CD4-positive, alpha-beta T cell (primary cell): Measurements from ENCODE around the gene PIP5K1C. TPM values are rescaled to one million over a fixed set of nuclear protein-coding genes. Genes with fewer than 3 reads are reported as not detected.
A peak's percentile ranks its signal among the peaks of the same experiment; 100 is the strongest.

Source experiments
- ATAC-seq: fragments of 200-7000 bp; cut with Tn5 transposase; one replicate; pipeline ENCODE4 v1.10.0; 2022; ENCODE audit warnings: mild to moderate bottlenecking; ENCODE audit not compliant: poor library complexity
- CTCF ChIA-PET: fragments of 350-600 bp; sonication (Branson Sonifier 250); formaldehyde crosslinking; loops from one replicate; lab custom pipeline; 2021; ENCODE audit warnings: antibody characterized with exemption, inconsistent platforms; lab: Charles Lee
- POLR2A ChIA-PET: fragments of 350-600 bp; sonication (Branson Sonifier 250); formaldehyde crosslinking; loops from one replicate; lab custom pipeline; 2021; ENCODE audit warnings: antibody characterized with exemption, inconsistent platforms; lab: Charles Lee
- DNase-seq, 14 experiments: peaks; one replicate each; pipeline ENCODE4 v3.0.0-alpha.2; 2013 to 2020; ENCODE audit warnings: mixed read lengths in 2 of 14
- H3K27ac ChIP-seq, 2 donors: one replicate each; pipeline versions ENCODE4 v1.5.1 to v1.7.0; 2013; ENCODE audit warnings: low read length in 2 of 2, low read depth in 1 of 2, mild to moderate bottlenecking in 1 of 2
- H3K27me3 ChIP-seq, 2 experiments: 1 replicate in 1 of 2; 2 replicates in 1 of 2; pipeline versions ENCODE4 v1.6.1 to v1.7.0; 2013; ENCODE audit warnings: low read length in 2 of 2, control low read depth in 1 of 2, mild to moderate bottlenecking in 1 of 2, moderate library complexity in 1 of 2; ENCODE audit not compliant: insufficient read depth in 2 of 2, control insufficient read depth in 1 of 2
- H3K36me3 ChIP-seq: one replicate; pipeline ENCODE4 v1.6.1; 2013; ENCODE audit warnings: low read length, control low read depth; ENCODE audit not compliant: insufficient read depth
- H3K4me1 ChIP-seq: one replicate; pipeline ENCODE4 v1.6.1; 2013; ENCODE audit warnings: low read length, control low read depth; ENCODE audit not compliant: insufficient read depth
- H3K4me3 ChIP-seq: one replicate; pipeline ENCODE4 v1.5.1; 2013; ENCODE audit warnings: mild to moderate bottlenecking, low read length, moderate library complexity
- H3K9me3 ChIP-seq, 2 experiments: 1 replicate in 1 of 2; 2 replicates in 1 of 2; pipeline versions ENCODE4 v1.6.1 to v1.7.0; 2013; ENCODE audit warnings: low read length in 2 of 2, mild to moderate bottlenecking in 2 of 2, control low read depth in 1 of 2, moderate library complexity in 1 of 2; ENCODE audit not compliant: control insufficient read depth in 1 of 2, insufficient read depth in 1 of 2
- H3K27ac Mint-ChIP-seq: one replicate; pipeline ENCODE4 v1.8.0; 2020; ENCODE audit warnings: mixed read lengths
- H3K27me3 Mint-ChIP-seq: one replicate; pipeline ENCODE4 v1.8.0; 2021; ENCODE audit warnings: mixed read lengths
- H3K36me3 Mint-ChIP-seq: one replicate; pipeline ENCODE4 v1.8.0; 2021; ENCODE audit warnings: low read depth, mixed read lengths
- H3K4me1 Mint-ChIP-seq: one replicate; pipeline ENCODE4 v1.8.0; 2021; ENCODE audit warnings: low read depth, mixed read lengths
- H3K4me3 Mint-ChIP-seq: one replicate; pipeline ENCODE4 v1.8.0; 2020; ENCODE audit warnings: mild to moderate bottlenecking, mixed read lengths
- H3K9me3 Mint-ChIP-seq: one replicate; pipeline ENCODE4 v1.8.0; 2020; ENCODE audit warnings: mixed read lengths
- intact Hi-C, 2 experiments: fragments of 100-400 bp; cut with DNase I in 1 of 2; cut with micrococcal nuclease in 1 of 2; formaldehyde crosslinking; loops; one replicate each; pipeline versions ENCODE4 v1.15.1 to v1.9.0; 2023 to 2025; cut with DNase I, micrococcal nuclease
- total RNA-seq, 174 experiments: library from RNA in 2 of 174; stranded (reverse) in 2 of 174; gene quantifications; one replicate each; pipeline ENCODE4 v1.2.3 and lab custom pipeline; 2021 to 2026
- TF ChIP-seq, protein P1 (sequence below): fragments of 200-600 bp; IDR thresholded peaks from one replicate; pipeline ENCODE4 v1.8.0; 2022; ENCODE audit warnings: antibody characterized with exemption, mild to moderate bottlenecking

The PIP5K1C gene
- total RNA-seq, 2 experiments from 2014 or later, result 14.7 to 15.5 TPM

GRCh38 chr19:3665681-3666544 is 34.4 kb downstream of the PIP5K1C start:
- DNase-seq, result peak; percentile 64 to 86 (median 73)
- no peaks in the 10 kb centered on the region for H3K27me3 Mint-ChIP-seq
- TF ChIP-seq, protein P1, sequence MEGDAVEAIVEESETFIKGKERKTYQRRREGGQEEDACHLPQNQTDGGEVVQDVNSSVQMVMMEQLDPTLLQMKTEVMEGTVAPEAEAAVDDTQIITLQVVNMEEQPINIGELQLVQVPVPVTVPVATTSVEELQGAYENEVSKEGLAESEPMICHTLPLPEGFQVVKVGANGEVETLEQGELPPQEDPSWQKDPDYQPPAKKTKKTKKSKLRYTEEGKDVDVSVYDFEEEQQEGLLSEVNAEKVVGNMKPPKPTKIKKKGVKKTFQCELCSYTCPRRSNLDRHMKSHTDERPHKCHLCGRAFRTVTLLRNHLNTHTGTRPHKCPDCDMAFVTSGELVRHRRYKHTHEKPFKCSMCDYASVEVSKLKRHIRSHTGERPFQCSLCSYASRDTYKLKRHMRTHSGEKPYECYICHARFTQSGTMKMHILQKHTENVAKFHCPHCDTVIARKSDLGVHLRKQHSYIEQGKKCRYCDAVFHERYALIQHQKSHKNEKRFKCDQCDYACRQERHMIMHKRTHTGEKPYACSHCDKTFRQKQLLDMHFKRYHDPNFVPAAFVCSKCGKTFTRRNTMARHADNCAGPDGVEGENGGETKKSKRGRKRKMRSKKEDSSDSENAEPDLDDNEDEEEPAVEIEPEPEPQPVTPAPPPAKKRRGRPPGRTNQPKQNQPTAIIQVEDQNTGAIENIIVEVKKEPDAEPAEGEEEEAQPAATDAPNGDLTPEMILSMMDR, result peak; percentile 88
- H3K9me3 ChIP-seq, result peaks cover 0 to 11% of the 10 kb centered on the region in 2 experiments
- no peak overlapping the region for H3K27ac Mint-ChIP-seq
- peaks cover 12% of the 10 kb centered on the region for H3K36me3 Mint-ChIP-seq
- H3K9me3 Mint-ChIP-seq, result no peaks in the 10 kb centered on the region
- H3K27me3 ChIP-seq, result no peaks in the 10 kb centered on the region
- H3K4me1 Mint-ChIP-seq, result peaks cover 3% of the 10 kb centered on the region
- ChIA-PET POLR2A (interaction anchor here (1.2 kb wide), 1 partner anchor 34 kb away, joined by 3 read pairs; the partner anchor contains the start of gene PIP5K1C), CTCF (interaction anchor here (0.6 kb wide), 1 partner anchor 290 kb away, joined by 4 read pairs; no protein-coding TSS in a partner anchor)
- ATAC-seq, result peak; percentile 96
- no peak overlapping the region for H3K4me3 Mint-ChIP-seq
- H3K27ac ChIP-seq, result no peak overlapping the region
- intact Hi-C loops, result loop anchor here (1.0 to 10.0 kb wide), 8 partner anchors 34 to 539 kb away; partner anchors contain the start of gene PIP5K1C (in 2 of the 2)
- no peak overlapping the region for H3K4me3 ChIP-seq
- peaks cover 13% of the 10 kb centered on the region for H3K4me1 ChIP-seq
- peaks cover 20% of the 10 kb centered on the region for H3K36me3 ChIP-seq

DNA sequence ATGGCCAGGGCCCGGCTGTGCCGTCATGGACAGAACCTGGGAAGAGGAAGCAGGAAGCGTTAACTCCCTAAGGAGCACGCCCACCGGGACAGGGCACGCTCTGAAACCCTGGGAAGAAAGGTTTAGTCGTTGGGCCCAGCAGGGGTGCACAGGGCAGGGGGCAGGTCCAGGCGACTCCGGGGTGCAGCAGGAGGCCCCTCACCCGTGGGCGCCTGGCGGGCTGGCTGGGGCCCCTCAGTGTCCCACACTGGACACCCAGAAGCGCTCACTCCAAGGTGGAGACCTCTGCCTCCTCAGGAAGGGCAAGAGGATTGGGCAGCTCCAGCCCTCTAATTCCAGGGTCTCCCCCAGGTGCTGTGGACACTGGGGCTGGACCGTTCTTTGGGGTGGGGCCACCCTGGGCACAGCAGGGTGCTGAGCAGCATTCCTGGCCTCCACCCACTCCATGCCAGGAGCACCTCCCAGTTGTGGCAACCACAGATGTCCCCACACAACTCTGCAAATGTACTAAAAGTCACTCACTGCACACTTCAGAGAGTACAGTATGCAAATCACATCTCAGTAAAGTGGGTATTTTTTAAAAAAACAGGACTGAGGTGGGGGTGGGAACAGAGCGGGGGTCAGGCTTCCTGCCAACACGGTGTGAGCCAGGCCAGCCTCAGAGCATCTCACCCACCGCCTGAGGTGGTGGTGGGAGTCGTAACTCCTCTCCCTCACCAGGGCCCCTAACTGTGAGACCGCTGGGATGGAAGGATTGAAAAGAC is 35.2 kb downstream of the PIP5K1C start:
- TF ChIP-seq, protein P1, result no peak
- Mint-ChIP-seq H3K9me3 (no peaks in the 10 kb centered on the region), H3K27ac (no peak overlapping the region), H3K36me3 (peaks cover 19% of the 10 kb centered on the region), H3K27me3 (no peaks in the 10 kb centered on the region), H3K4me3 (no peak overlapping the region), H3K4me1 (no peaks in the 10 kb centered on the region)
- H3K9me3 ChIP-seq, result peaks cover 0 to 11% of the 10 kb centered on the region in 2 experiments
- peaks cover 8% of the 10 kb centered on the region for H3K4me1 ChIP-seq
- ChIA-PET POLR2A (no interaction called here), CTCF (no interaction called here)
- no peaks in the 10 kb centered on the region for H3K27me3 ChIP-seq
- no peak overlapping the region for H3K4me3 ChIP-seq
- ATAC-seq (no peak), DNase-seq (no peak)
- intact Hi-C loops, result loop anchor here (2.0 to 10.0 kb wide), 5 partner anchors 42 to 540 kb away; no protein-coding TSS in a partner anchor
- peaks cover 26% of the 10 kb centered on the region for H3K36me3 ChIP-seq
- H3K27ac ChIP-seq, result no peak overlapping the region

GRCh38 chr19:3663838-3664237 is 36.4 kb downstream of the PIP5K1C start:
- H3K27me3 ChIP-seq, result no peaks in the 10 kb centered on the region
- H3K27ac ChIP-seq, result no peak overlapping the region
- peaks cover 33% of the 10 kb centered on the region for H3K36me3 ChIP-seq
- H3K4me1 ChIP-seq, result peaks cover 8% of the 10 kb centered on the region
- Mint-ChIP-seq H3K27ac (no peak overlapping the region), H3K4me1 (no peaks in the 10 kb centered on the region), H3K9me3 (no peaks in the 10 kb centered on the region), H3K4me3 (no peak overlapping the region), H3K27me3 (no peaks in the 10 kb centered on the region), H3K36me3 (peaks cover 22% of the 10 kb centered on the region)
- peaks cover 0 to 11% of the 10 kb centered on the region in 2 experiments for H3K9me3 ChIP-seq
- TF ChIP-seq, protein P1, result no peak
- ATAC-seq (no peak), DNase-seq (no peak)
- POLR2A ChIA-PET, result no interaction called here
- CTCF ChIA-PET, result no interaction called here
- no peak overlapping the region for H3K4me3 ChIP-seq
- intact Hi-C loops, result loop anchor here in 1 of 2 experiments (2.0 to 10.0 kb wide), 3 partner anchors 43 to 541 kb away; no protein-coding TSS in a partner anchor
